ENCODE results near the gene HS1BP3.

HS1BP3 gene

DNA sequence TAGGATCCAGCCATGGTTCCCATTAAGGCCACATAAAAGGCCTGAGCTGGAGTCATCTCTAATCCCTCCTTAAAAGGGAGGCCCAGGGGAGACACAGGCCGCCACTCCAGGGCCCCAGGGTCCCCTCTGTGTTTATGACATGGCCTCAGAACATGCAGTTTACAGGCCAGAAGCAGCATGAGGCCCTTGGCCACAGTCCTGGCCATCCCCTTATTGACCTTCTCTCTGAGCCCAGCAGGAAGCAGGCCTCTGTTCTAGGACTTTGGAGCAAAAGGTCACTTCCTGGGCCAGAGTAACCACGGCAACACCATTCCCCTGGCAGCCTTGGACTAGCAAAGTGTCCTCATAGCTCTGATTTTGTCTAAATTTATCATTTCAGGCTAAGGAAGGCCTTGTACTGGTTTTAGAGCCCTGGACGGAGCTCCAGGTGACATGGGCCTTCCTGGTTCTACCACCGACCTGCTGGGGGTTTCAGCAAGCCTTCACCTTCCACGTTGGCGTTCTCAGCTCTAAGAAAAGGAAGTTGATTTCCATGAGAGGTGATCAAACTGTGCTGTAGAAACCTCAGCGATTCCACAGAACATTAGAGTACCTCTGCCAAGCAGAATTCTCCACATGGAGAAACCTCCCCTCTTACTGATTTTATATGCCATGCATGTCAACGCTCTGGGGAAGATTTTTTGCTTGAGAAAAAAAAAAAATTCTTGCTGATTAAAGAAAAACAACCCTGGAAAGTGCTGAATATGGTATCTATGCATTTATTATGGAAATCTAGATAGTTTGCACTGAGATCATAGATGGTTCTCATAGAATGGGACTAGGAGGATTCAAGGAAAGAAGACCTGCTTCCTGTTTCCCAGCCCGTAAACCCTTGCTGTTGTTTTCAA lies 53.7 kb downstream of the HS1BP3 start:
- no peaks in the 10 kb centered on the region for H3K36me3 ChIP-seq
- no peak overlapping the region for H3K4me3 ChIP-seq
- no peak for TF ChIP-seq Cebpa-rat (IDR thresholded peaks at IDR 0.05)
- H3K4me1 ChIP-seq, result peaks cover 92% of the 10 kb centered on the region
- peak overlapping the region; percentile 90 for H3K4me2 ChIP-seq
- no peaks in the 10 kb centered on the region for H3K27me3 ChIP-seq
- no peak overlapping the region for H3K9ac ChIP-seq
- no peak overlapping the region for H3K27ac ChIP-seq
- no peaks in the 10 kb centered on the region for H3K9me3 ChIP-seq
- H4K20me1 ChIP-seq, result peaks cover 30% of the 10 kb centered on the region

DNA sequence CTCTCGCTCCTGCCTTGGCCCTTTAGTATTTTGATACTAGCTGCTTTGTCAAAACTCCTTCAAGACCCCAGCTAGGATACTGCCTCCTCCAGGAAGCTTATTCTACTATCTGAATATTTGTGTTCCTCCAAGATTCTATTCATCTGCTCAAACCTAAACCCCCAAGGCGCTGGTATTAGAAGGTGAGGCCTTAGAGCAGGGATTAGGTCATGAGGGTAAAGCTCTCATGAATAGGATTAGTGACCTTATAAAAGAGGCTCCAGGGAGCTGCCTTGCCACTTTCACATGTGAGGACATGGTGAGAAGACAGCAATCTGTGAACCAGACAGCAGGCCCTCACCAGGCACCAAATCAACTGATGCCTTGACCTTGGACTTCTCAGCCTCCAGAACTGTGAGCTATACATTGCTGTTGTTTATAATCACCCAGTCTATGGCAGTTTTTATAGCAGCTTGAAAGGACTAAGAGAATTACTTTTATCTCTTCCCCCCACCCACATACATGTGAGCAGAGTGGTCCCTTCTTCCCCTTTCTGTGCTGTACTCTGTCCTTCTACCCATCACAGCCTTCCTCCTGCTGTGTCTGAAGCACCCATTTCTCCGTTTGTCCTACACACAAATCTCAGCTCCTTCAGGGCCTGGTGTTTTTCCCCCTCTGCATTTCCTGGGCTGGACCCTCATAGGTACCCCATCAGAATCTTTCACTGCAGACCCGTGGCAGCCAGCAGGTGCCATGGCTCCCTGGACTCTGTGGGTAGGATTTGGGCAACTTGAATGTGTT lies 54.5 kb downstream of the HS1BP3 start:
- no peak for TF ChIP-seq Cebpa-rat (IDR thresholded peaks at IDR 0.05)
- H4K20me1 ChIP-seq, result peaks cover 30% of the 10 kb centered on the region
- H3K4me3 ChIP-seq, result no peak overlapping the region
- peaks cover 98% of the 10 kb centered on the region for H3K4me1 ChIP-seq
- H3K36me3 ChIP-seq, result no peaks in the 10 kb centered on the region
- no peak overlapping the region for H3K27ac ChIP-seq
- H3K9me3 ChIP-seq, result no peaks in the 10 kb centered on the region
- no peaks in the 10 kb centered on the region for H3K27me3 ChIP-seq
- H3K9ac ChIP-seq, result no peak overlapping the region
- H3K4me2 ChIP-seq, result peak overlapping the region; percentile 90

DNA sequence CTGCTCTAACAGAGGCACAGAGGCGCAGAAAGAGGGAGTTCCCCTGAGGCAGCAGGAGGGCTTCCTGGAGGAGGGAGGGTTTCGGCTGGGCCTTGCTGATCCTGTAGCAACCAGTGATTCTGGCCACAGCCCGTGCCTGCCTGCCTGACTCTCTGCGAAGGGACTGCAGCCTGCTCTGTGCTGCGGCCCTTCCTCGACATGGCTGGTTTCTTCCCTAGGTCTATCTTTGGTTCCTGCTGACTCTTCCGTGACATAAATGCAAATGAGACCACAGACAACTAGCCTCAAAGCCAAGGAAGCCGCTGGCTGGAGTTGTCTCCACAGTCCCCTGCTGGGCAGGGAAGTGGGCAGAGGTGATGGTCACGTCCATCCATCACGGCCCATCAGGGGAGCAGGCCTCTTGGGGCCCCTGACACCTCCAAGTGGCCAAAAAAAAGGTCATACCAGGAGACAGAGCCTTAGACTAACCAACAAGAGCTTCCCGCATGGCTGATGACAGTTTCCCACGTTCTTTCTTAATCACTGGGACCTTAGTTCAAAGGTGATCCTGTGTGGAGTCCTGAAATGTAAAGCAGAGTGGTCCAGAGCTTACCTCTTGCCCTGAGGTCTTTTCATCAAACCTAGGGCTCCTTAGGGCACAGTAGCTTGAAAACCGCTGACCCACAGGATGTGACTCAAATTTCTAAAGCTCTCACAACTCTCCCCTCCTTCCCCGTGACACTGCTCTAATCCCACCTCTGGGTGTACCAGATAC lies 55.3 kb downstream of the HS1BP3 start:
- H3K9me3 ChIP-seq, result no peaks in the 10 kb centered on the region
- peak overlapping the region; percentile 8; the same call in 1 of the 2 replicates for H3K9ac ChIP-seq
- TF ChIP-seq Cebpa-rat (IDR thresholded peaks at IDR 0.05), result peak; percentile 37; the same call in 1 of the 2 replicates
- H3K4me2 ChIP-seq, result peak overlapping the region; percentile 90
- no peak overlapping the region for H3K27ac ChIP-seq
- H4K20me1 ChIP-seq, result peaks cover 30% of the 10 kb centered on the region
- H3K27me3 ChIP-seq, result no peaks in the 10 kb centered on the region
- H3K4me1 ChIP-seq, result peaks cover 97% of the 10 kb centered on the region
- peak overlapping the region; percentile 2 for H3K4me3 ChIP-seq
- no peaks in the 10 kb centered on the region for H3K36me3 ChIP-seq

DNA sequence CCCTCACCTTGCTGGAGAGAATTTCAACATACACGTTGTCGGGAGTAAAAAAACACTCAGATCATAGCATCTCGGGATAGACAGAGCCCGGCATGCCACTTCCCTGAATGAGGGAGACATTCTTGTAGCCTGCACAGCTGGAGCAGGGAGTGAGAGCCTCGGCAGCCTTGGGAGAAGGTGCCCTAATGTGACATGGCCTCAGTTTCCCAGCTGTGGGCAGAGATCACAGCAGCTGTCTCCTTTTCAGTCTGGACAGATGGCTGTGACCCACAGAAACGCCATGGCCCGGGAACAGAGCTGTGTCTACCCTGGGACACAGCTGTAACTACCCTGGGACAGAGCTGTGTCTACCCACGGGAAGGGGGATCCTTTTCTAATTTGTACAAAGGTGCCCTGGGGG lies 55.9 kb downstream of the HS1BP3 start:
- TF ChIP-seq Cebpa-rat (IDR thresholded peaks at IDR 0.05), result no peak
- Histone ChIP-seq H3K9ac (peak overlapping the region; percentile 8; the same call in 1 of the 2 replicates), H3K9me3 (no peaks in the 10 kb centered on the region), H3K4me1 (peaks cover 97% of the 10 kb centered on the region), H3K27me3 (no peaks in the 10 kb centered on the region), H3K4me2 (peak overlapping the region; percentile 90), H3K4me3 (peak overlapping the region; percentile 2; the same call in 1 of the 2 replicates), H4K20me1 (peaks cover 30% of the 10 kb centered on the region), H3K36me3 (no peaks in the 10 kb centered on the region), H3K27ac (no peak overlapping the region)

DNA sequence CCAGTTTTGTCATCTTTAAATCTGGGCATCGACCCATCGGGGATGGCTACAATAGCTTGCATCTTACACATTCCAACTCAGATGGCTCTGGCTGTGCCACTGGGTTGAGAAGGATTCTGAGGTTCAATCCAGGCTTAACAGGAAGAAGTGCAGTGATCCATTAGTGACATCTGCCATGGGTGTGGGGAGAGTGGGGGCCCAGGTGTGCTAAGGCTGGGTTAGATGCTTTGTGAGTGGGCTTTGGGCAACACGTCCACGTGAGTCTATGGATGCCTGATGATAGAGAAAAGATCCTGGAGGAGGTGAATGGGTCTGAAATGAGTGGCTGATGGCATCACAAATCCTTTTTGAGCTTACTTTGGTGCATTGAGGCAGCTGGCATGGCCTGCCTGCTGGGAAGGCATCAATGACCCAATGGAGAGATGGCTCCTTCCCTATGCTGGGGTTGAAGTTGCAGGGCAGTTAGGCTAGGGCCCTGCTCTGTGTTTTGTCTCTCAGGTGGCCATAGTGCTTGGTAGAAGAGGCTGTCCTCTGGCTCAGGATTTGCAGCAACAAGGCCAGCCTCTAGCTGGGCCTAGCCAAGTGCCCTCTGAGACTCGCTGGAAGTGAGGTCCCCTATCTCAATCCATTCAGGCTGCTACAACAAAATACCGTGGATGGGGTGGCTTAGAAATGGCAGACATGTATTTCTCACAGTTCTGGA lies 56.7 kb downstream of the HS1BP3 start:
- Histone ChIP-seq H3K27me3 (no peaks in the 10 kb centered on the region), H3K4me3 (no peak overlapping the region), H3K4me2 (peak overlapping the region; percentile 90), H3K9ac (no peak overlapping the region), H3K27ac (no peak overlapping the region), H4K20me1 (peaks cover 30% of the 10 kb centered on the region), H3K36me3 (no peaks in the 10 kb centered on the region), H3K9me3 (no peaks in the 10 kb centered on the region), H3K4me1 (peaks cover 96% of the 10 kb centered on the region)
- no peak for TF ChIP-seq Cebpa-rat (IDR thresholded peaks at IDR 0.05)

DNA sequence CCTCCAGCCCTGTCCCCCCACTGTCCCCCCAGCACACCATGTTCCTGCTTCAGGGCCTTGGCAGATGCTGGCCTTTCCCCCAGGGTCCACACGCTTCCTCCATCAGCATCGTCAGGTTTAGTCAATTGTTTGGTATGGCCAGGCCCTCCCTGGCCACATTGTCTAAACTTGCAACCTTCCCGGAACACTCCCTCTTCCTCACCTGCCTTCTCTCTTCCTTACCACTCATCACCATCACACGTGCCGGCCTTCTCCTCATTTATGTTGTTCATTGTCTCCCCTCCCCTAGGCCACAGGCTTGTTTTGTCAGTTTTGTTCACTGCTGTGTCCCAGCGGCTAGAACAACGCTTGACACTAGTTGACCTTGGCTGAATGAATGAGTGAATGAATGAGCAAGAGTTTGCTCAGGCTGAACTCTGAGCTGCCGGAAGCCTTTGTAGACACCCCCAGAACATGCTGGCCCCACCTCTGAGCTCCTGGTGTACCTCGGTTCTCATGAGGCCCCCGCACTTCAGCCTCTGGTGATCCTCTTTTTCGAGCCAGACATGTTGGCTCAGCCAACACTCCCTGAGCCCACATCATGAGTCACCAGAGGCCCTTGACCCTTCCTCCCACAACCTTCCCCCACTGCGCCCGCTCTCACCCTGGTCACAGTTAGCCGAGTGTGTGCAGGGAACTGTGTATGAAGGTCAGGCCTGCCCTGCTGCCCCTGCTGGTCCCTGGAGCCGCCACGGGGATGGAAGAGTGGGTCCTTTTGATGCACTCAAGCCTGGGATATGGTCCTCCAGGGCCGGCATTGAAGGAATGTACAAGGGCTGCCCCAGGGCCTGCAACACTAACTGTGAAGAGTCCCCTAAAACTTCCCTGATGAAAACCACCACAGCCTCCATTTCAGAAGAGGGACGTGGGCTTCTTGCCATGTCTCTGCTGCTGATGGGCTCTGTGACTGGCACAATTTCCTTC lies 57.5 kb downstream of the HS1BP3 start:
- Histone ChIP-seq H4K20me1 (peaks cover 30% of the 10 kb centered on the region), H3K4me2 (peak overlapping the region; percentile 90), H3K27me3 (no peaks in the 10 kb centered on the region), H3K4me3 (no peak overlapping the region), H3K9me3 (no peaks in the 10 kb centered on the region), H3K27ac (no peak overlapping the region), H3K9ac (no peak overlapping the region), H3K4me1 (peaks cover 96% of the 10 kb centered on the region), H3K36me3 (no peaks in the 10 kb centered on the region)
- TF ChIP-seq Cebpa-rat (IDR thresholded peaks at IDR 0.05), result no peak

DNA sequence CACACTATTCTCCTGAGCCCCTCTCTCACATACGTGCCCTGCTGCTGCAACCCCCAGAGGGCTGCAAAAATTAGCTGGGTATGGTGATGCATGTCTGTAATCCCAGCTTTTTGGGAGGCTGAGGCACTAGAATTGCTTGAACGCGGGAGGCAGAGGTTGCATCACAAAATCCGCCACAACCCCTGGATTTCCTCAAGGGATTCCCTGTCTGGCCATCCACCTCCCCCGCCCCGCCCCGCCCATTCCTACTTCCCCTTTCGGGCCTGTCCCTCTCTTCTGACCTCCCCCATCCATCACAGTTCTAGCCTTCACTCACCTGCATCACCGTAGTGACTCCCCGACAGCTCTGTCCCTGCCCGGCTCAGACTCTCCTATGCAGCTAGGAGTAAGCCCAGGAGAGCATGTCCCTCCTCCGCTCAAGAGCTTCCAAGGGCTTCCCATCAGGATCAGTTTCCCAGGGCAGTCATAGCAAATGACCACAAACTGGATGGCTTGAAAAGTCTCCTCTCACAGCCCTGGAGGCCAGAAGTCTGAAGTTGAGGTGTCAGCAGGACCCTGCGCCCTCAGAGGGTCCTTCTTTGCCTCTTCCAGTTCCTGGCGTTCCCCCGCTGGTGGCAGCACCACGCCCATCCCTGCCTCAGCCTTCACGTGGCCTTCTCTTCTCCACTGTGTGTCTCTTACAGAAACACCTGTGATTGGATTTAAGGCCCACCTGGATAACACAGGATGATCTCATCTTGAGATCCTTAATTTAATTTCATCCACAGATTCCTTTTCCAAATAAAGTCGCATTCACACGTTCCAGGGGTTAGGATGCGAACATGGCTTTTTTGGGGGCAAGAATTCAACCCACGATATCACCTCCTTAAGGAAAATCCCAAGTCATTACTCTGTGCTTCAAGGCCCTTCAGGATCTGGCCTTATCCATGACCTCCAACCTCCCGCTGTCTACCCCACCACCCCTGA lies 58.5 kb downstream of the HS1BP3 start:
- Histone ChIP-seq H3K4me2 (peak overlapping the region; percentile 45), H3K4me3 (no peak overlapping the region), H3K27me3 (no peaks in the 10 kb centered on the region), H3K36me3 (no peaks in the 10 kb centered on the region), H3K4me1 (peaks cover 95% of the 10 kb centered on the region), H3K27ac (no peak overlapping the region), H3K9me3 (no peaks in the 10 kb centered on the region), H3K9ac (no peak overlapping the region), H4K20me1 (peaks cover 30% of the 10 kb centered on the region)
- TF ChIP-seq Cebpa-rat (IDR thresholded peaks at IDR 0.05), result no peak

Measured in BLaER1 (cell line).